ENCODE measurements around the gene BMPR1A. TPM values are rescaled to one million over a fixed set of nuclear protein-coding genes. Genes with fewer than 3 reads are reported as not detected.
"Not testable (repeated sequence)": the region's sequence is repeated elsewhere in the genome, so short reads cannot be mapped to it uniquely, and the experiment has no call there.

The BMPR1A gene
- total RNA-seq, 1 donor from 2014 or later = 66.4 TPM

DNA sequence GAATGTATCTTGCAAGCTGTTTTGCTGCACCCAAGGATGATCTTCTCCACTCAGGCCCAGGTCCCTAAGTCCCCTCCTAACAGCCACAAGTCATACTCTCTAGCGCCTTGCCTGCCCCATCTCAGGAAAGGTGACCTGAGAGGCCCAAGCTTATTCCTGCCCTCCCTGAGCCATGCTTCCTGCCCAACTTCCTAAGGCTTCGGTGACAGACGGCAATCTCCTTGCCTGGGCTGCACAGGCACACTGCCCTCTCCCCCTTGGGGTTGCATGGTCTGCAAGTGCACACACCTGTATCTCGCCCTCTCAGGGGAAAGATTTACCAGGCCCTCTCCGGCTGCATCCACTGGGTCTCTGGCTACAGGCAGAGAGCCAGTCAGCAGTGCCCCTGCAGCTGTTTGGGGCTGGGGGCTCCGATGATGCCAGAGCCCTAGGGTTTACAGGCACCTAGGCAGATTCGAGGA lies 211.1 kb downstream of the BMPR1A start:
- DNase-seq (ENCODE audit: low spot score) = no peak

GRCh38 chr10:86968271-86968993 lies 212.0 kb downstream of the BMPR1A start, which contains the start of gene ADIRF:
Gene ADIRF (plus strand): TSS chr10:86968482. CDS start chr10:86968545, 63 bp downstream.
- DNase-seq (ENCODE audit: low spot score) = peak; percentile 55

DNA sequence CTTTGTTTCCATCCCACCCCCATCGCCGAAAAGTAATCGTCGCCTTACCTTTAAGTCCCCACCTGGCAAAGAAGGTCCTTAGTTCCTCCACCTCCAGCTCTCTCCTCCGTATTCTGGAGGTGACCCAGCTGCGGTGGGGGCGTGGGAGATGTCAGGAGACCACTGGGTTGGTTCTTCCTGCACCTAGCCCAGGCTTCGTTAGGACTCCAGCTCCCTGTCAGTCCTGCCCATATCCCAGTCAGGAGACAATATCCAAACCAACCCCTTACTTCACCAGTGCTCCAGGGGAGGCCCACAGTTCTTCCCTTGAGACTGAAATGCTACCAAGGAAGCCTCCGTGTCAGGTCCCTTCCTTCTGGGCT lies 212.6 kb downstream of the BMPR1A start:
- DNase-seq (ENCODE audit: low spot score) = no peak

- no peak for DNase-seq (ENCODE audit: low spot score)
Observed at GRCh38 chr10:86969421-86970041, 213.1 kb downstream of the BMPR1A start.

- peak; percentile 78 for DNase-seq (ENCODE audit: low spot score)
Observed at GRCh38 chr10:86970162-86970981, 214.0 kb downstream of the BMPR1A start.

DNA sequence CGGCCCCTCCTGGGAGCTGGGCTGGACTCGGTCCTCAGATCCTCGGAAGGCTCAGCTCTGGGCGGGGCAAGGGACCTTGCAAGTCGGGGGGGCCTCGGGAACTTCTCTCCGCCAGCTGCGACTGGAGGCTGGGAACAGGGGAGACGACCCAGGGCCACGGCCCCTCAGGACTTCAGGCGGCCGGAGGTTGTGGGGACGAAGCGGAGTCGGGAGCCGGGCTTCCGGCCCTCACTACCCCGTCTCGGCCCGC lies 214.5 kb downstream of the BMPR1A start:
- no peak for DNase-seq (ENCODE audit: low spot score)

- peak; percentile 90 for DNase-seq (ENCODE audit: low spot score)
Observed at GRCh38 chr10:86971232-86971991, 215.0 kb downstream of the BMPR1A start.

GRCh38 chr10:86972613-86973380 lies 216.4 kb downstream of the BMPR1A start:
- DNase-seq (ENCODE audit: low spot score) = no peak

- DNase-seq (ENCODE audit: low spot score) = no peak
Observed at GRCh38 chr10:86974484-86974883, 218.1 kb downstream of the BMPR1A start.

- no peak for DNase-seq (ENCODE audit: low spot score)
Observed at GRCh38 chr10:86976362-86977056, 220.1 kb downstream of the BMPR1A start.

GRCh38 chr10:86978457-86978856 lies 222.0 kb downstream of the BMPR1A start:
- not testable (repeated sequence) for DNase-seq (ENCODE audit: low spot score)

DNA sequence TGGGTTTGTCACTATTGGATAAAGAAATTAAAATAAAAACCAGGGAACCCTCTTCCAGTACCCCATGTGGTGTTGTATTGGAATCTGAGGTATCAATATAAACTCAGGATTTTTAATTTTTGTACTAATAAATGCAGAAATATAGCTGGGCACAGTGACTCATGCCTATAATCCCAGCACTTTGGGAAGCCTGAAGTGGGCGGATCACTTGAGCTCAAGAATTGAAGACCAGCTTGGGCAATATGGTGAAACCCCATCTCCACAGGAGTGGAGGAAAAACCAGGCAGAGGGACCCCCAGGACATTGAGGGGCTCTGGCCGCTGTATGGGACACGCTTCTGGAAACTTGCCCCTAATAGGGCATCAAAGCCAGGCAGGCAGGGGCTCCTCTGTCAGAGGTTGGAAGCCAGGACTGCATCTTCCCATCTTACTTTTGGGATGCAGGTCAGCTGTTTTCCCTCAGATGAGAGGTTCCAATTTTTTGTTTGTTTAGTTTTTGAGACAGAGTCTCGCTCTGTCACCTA lies 222.9 kb downstream of the BMPR1A start:
- no peak for DNase-seq (ENCODE audit: low spot score)

GRCh38 chr10:86979977-86980448 lies 223.6 kb downstream of the BMPR1A start:
- DNase-seq (ENCODE audit: low spot score) = peak; percentile 70

DNA sequence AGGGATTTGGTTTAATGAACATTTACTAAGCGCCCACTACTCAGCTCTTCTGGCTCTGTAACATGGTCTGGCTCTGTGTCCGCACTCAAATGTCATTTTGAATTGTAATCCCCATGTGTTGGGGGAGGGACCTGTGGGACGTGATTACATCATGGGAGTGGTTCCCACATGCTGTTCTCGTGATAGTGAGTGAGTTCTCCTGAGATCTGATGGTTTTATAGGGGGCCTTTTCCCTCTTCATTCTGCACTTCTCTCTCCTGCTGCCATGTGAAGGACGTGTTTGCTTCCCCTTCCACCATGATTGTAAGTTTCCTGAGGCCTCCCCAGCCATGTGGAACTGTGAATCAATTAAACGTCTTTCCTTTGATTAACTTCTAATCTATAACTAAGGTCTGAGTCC lies 224.6 kb downstream of the BMPR1A start:
- DNase-seq (ENCODE audit: low spot score) = not testable (repeated sequence)

DNA sequence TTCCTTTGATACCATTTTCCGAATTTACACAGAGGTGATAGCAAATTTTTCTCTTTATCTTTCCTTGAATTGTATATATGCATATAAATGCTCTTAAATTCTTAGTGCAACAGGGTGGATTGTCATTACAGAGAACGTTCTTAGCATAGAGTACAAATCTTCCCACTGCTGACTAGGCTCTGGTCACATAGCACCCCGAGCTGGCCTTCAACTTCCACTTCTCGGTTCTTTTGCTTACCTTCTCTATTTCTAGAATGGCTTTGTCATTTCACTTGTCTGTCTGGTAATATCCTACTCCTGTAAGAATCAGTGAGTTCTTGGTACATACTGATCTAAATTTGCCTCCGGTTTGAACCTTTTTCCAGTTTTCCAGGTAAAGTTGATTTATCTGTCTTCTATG lies 225.3 kb downstream of the BMPR1A start:
- DNase-seq (ENCODE audit: low spot score) = no peak

Other genes starting within 250 kb of the BMPR1A start
- gene WAPL, start 234.8 kb upstream of the BMPR1A start, total RNA-seq (ENCODE audit: insufficient read depth, low replicate concordance) = 36.4 TPM
- gene OPN4, start 102.1 kb upstream of the BMPR1A start, total RNA-seq (ENCODE audit: insufficient read depth, low replicate concordance) = 0.48 TPM
- gene LDB3, start 88.1 kb upstream of the BMPR1A start, total RNA-seq (ENCODE audit: insufficient read depth, low replicate concordance) = 3.4 TPM
- 29.1 TPM for gene MMRN2, start 201.0 kb downstream of the BMPR1A start, total RNA-seq (ENCODE audit: insufficient read depth, low replicate concordance)
- gene SNCG, start 202.0 kb downstream of the BMPR1A start, total RNA-seq (ENCODE audit: insufficient read depth, low replicate concordance) = 5.3 TPM
- 21.9 TPM for gene ADIRF, start 211.9 kb downstream of the BMPR1A start, total RNA-seq (ENCODE audit: insufficient read depth, low replicate concordance)

Data from umbilical cord (tissue), 2 donors.